GM19043 (cell line): ENCODE measurements around the gene LAMA3.
A peak's percentile ranks its signal among the peaks of the same experiment; 100 is the strongest.
"Not testable (repeated sequence)": the region's sequence is repeated elsewhere in the genome, so short reads cannot be mapped to it uniquely, and the experiment has no call there.

ENCODE experiments used
- ATAC-seq: cut with Tn5 transposase; IDR thresholded peaks from one replicate; pipeline ENCODE4 v1.9.1; 2021; ENCODE audit warnings: low read depth; ENCODE audit not compliant: unreplicated experiment

Gene LAMA3

DNA sequence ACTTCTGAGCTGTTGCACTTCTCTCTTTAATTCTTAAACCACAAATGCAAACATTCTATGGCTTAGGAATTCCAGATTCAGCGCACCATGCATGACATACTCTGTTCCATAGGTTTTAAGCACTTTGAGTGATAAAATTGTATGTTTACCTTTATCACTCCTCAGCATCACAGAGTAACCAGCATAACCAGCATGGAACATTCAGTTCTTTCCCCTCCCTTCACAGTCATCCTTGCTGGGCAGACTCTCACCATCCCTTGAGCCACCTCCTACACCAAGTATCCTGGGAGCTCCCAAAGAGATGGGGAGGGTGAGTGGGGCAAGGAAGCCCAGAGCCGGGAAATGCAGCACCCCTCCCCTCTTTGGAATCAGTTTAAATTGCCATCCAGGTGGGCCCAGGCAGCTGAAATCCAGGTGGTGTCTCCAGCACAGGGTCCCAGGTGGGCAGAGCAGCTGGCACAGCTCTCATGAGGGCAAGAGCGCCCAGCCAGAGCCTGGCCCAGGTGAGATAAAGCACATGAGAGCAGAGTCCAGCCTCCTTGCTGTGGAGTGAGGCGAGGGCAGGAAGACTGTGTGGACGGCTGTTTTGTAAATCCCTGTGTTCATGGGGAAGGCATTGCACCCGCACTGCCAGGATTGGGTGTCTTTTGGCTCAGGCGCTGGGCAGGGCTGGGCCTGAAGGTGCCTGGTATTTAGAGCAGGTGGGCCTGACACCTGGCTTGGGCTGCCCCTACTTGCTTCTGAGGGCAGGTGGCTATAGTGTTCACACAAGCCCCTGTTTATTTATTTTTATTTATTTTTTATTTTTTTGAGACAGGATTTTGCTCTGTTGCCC is 36.8 kb downstream of the LAMA3 start:
- no peak for ATAC-seq

GRCh38 chr18:23727707-23728493 is 38.6 kb downstream of the LAMA3 start:
- ATAC-seq, result no peak

GRCh38 chr18:23730857-23731256 is 41.6 kb downstream of the LAMA3 start:
- no peak for ATAC-seq

GRCh38 chr18:23731861-23732260 is 42.6 kb downstream of the LAMA3 start:
- no peak for ATAC-seq

DNA sequence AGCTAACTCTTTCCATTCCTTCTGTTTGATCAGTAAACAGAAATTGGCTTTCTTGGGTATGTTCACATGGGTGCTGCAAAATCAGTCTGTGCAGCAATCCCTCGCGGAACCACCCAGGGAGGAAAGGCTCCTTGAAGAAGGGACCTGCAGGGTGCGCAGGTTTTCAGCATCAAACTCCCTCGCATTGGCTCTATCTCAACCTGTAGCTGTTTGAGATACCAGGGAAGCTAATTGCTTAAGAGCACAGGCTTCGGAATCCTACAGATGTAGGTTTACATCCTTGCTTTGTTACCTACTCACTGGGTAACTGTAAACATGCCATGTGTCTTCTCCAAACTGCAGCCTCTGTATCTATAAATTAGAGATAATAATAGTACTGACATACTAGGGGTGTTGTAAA is 43.2 kb downstream of the LAMA3 start:
- no peak for ATAC-seq

DNA sequence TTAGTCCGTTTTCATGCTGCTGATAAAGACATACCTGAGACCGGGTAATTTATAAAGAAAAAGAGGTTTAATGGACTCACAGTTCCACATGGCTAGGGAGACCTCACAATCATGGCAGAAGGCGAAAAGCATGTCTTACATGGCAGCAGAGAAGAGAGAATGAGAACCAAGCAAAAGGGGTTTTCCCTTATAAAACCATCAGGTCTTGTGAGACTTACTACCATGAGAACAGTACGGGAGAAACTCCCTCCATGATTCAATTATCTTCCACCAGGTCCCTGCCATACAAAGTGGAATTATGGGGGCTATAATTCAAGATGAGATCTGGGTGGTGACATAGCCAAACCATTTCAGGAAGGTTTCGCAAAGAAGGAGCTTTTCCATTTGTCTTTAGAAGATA is 44.0 kb downstream of the LAMA3 start:
- not testable (repeated sequence) for ATAC-seq

GRCh38 chr18:23733895-23734294 is 44.6 kb downstream of the LAMA3 start:
- ATAC-seq, result no peak

- ATAC-seq, result peak; percentile 69
Measured at GRCh38 chr18:23735021-23735464, 45.8 kb downstream of the LAMA3 start.

DNA sequence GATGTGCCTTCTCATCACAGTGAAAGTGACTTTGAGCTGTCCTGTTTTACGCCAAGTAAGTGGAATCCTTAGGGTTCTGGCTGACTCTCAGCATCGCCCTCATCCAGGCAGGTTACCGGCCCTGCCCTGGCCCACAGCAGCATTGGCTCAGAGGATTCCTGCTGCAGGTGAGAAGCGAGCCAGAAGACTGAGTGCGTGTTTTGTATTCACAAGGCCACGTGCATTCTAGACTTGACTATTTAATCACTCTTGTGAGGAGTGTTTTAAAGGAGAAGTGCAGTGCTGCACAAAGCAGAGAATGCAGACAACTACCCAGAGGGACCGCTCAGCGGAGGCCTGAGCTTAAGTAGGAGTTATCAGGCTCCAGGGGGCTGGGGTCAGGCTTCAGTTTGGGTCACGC is 48.3 kb downstream of the LAMA3 start:
- no peak for ATAC-seq

GRCh38 chr18:23738151-23738550 is 48.9 kb downstream of the LAMA3 start:
- no peak for ATAC-seq

DNA sequence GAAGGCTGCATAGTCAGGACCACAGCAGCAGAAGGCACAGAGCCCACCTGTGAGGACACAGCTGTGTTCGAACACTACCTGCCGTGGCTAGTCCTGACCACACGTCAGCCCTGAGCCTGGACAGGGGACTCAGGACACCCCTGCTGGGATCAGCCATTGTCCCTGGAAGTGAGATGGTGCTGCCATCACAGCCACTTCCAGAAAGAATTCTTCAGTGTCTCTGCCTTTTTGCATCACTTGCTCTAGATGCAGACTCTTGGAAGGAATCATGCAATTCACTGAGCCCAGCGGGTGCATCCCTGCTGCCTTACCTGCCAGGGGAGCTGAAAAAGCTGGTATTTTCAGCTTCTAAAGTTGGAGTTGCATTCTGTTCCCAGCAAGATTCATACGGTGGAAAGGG is 49.3 kb downstream of the LAMA3 start:
- ATAC-seq, result no peak

- ATAC-seq, result no peak
Measured at GRCh38 chr18:23740105-23740830, 51.0 kb downstream of the LAMA3 start.

DNA sequence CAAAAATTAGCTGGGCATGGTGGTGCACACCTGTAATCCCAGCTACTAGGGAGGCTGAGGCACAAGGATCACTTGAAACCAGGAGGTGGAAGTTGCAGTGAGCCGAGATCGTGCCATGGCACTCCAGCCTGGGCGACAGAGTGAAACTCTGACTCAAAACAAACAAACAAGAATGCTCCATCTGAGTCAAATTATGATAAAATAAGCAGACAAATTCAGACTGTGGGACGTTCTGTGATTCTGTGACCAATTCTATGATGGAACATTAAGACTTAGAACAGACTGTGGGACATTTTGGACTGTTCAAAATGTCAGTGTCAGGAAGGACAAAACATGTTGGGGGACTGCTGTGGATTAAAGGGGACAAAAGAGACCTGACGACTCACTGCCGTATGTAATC is 52.7 kb downstream of the LAMA3 start:
- not testable (repeated sequence) for ATAC-seq

GRCh38 chr18:23743733-23744333 is 54.6 kb downstream of the LAMA3 start:
- no peak for ATAC-seq

DNA sequence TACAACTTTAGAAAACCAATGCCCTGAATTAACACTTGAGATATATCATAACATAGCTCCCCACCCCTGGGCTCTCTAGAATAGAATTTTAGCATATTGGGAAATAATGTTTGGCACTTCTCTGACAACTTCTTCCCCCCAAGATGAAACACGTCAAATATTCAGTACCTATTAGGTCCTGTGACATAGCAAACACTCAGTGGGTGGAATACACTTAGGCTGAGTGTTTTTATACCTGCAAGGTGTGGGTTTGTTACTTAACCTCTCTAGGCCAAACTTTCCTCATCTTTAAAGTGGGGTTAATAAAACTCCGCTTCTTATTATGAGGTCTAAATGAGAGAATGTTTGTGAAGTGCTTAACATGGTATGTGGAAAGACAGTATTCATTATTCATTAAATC is 56.1 kb downstream of the LAMA3 start:
- no peak for ATAC-seq

GRCh38 chr18:23746851-23747250 is 57.6 kb downstream of the LAMA3 start:
- ATAC-seq, result no peak

DNA sequence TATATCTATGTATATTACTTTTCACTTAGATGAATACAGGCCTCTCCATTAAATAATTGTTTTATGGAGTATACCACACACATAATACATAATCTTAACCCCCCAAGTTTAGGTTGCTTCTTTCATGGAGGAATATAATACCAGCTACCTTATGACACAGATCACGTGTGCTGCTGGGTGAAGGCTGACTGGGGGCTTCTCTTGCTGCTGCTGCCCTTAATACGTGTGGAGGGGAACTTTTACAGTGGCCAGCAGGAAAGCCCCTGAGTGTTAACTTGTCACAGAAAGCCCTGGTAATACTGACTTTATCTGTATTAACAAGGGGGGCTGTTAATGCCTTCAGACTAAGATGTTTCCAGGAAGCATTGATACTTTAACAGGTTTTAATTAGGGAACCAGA is 63.1 kb downstream of the LAMA3 start:
- no peak for ATAC-seq

GRCh38 chr18:23752796-23753195 is 63.5 kb downstream of the LAMA3 start:
- no peak for ATAC-seq

GRCh38 chr18:23756590-23757436 is 67.6 kb downstream of the LAMA3 start:
- ATAC-seq, result no peak

DNA sequence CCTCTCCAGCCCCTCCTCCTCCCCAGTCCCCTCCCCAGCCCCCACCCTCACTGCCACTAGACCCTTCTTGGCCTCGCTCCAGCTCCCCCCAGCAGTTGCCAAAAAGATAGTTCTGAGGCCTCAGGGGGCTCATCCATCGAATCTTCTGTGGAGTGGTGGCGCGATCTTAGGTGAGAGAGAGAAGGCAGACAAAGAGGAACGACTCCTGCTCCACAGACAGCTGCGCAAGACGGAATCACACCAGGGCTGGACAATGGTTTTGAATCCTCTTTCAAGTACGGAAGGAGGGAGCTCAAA is 68.1 kb downstream of the LAMA3 start:
- ATAC-seq, result no peak
